ENCODE measurements around the gene ZNF185. TPM values are rescaled to one million over a fixed set of nuclear protein-coding genes. Genes with fewer than 3 reads are reported as not detected.
"Not testable (repeated sequence)": the region's sequence is repeated elsewhere in the genome, so short reads cannot be mapped to it uniquely, and the experiment has no call there.

The ZNF185 gene
- total RNA-seq, 2 donors from 2014 or later = 8.1 to 8.5 TPM

- TF ChIP-seq CTCF (IDR thresholded peaks at IDR 0.05) = no peak
- Histone ChIP-seq H3K4me3 (no peak overlapping the region), H3K27ac (no peak overlapping the region), H3K4me1 (ENCODE audit: control insufficient read depth in 1 of 2, low read depth in 2 of 2) (peaks cover 0 to 18% of the 10 kb centered on the region in 2 donors), H3K36me3 (no peaks in the 10 kb centered on the region), H3K9me3 (no peaks in the 10 kb centered on the region), H3K27me3 (replicated peaks; ENCODE audit: insufficient read depth) (no peaks in the 10 kb centered on the region)
- DNase-seq (ENCODE audit: low spot score) (no peak), ATAC-seq (ENCODE audit: insufficient number of reproducible peaks, low FRiP score, low read depth) (no peak)
Observed at GRCh38 chrX:152905081-152905420, 7.2 kb downstream of the ZNF185 start.

GRCh38 chrX:152907084-152907651, 9.3 kb downstream of the ZNF185 start:
- Histone ChIP-seq H3K36me3 (no peaks in the 10 kb centered on the region), H3K4me3 (no peak overlapping the region), H3K27ac (no peak overlapping the region), H3K27me3 (replicated peaks; ENCODE audit: insufficient read depth) (no peaks in the 10 kb centered on the region), H3K4me1 (ENCODE audit: control insufficient read depth in 1 of 2, low read depth in 2 of 2) (peaks cover 0 to 6% of the 10 kb centered on the region in 2 donors), H3K9me3 (no peaks in the 10 kb centered on the region)
- TF ChIP-seq CTCF (IDR thresholded peaks at IDR 0.05) = no peak
- no peak for ATAC-seq (ENCODE audit: insufficient number of reproducible peaks, low FRiP score, low read depth)
- no peak for DNase-seq (ENCODE audit: low spot score)

- H3K9me3 ChIP-seq = no peaks in the 10 kb centered on the region
- TF ChIP-seq CTCF (IDR thresholded peaks at IDR 0.05) = no peak
- H3K4me3 ChIP-seq = no peak overlapping the region
- DNase-seq (ENCODE audit: low spot score) (no peak), ATAC-seq (ENCODE audit: insufficient number of reproducible peaks, low FRiP score, low read depth) (no peak)
- no peaks in the 10 kb centered on the region for H3K27me3 ChIP-seq (replicated peaks; ENCODE audit: insufficient read depth)
- no peaks in the 10 kb centered on the region for H3K36me3 ChIP-seq
- H3K4me1 ChIP-seq (ENCODE audit: control insufficient read depth in 1 of 2, low read depth in 2 of 2) = no peaks in the 10 kb centered on the region
- no peak overlapping the region for H3K27ac ChIP-seq
Observed at GRCh38 chrX:152908486-152908885, 10.6 kb downstream of the ZNF185 start.

GRCh38 chrX:152910018-152910417, 12.2 kb downstream of the ZNF185 start:
- H3K36me3 ChIP-seq; DNase-seq (ENCODE audit: low spot score); H3K4me1 ChIP-seq (ENCODE audit: control insufficient read depth in 1 of 2, low read depth in 2 of 2); H3K27me3 ChIP-seq (replicated peaks; ENCODE audit: insufficient read depth); ATAC-seq (ENCODE audit: insufficient number of reproducible peaks, low FRiP score, low read depth); H3K4me3 ChIP-seq; H3K9me3 ChIP-seq; H3K27ac ChIP-seq: not testable (repeated sequence)

GRCh38 chrX:152912106-152912505, 14.2 kb downstream of the ZNF185 start:
- Histone ChIP-seq H3K27ac (no peak overlapping the region), H3K27me3 (replicated peaks; ENCODE audit: insufficient read depth) (no peaks in the 10 kb centered on the region), H3K9me3 (no peaks in the 10 kb centered on the region), H3K4me1 (ENCODE audit: control insufficient read depth in 1 of 2, low read depth in 2 of 2) (no peaks in the 10 kb centered on the region), H3K4me3 (no peak overlapping the region), H3K36me3 (no peaks in the 10 kb centered on the region)
- TF ChIP-seq CTCF (IDR thresholded peaks at IDR 0.05) = no peak
- no peak for DNase-seq (ENCODE audit: low spot score)
- ATAC-seq (ENCODE audit: insufficient number of reproducible peaks, low FRiP score, low read depth) = no peak

- no peak for TF ChIP-seq CTCF (IDR thresholded peaks at IDR 0.05)
- Histone ChIP-seq H3K4me1 (ENCODE audit: control insufficient read depth in 1 of 2, low read depth in 2 of 2) (no peaks in the 10 kb centered on the region), H3K27me3 (replicated peaks; ENCODE audit: insufficient read depth) (no peaks in the 10 kb centered on the region), H3K36me3 (no peaks in the 10 kb centered on the region), H3K4me3 (no peak overlapping the region), H3K9me3 (no peaks in the 10 kb centered on the region), H3K27ac (no peak overlapping the region)
- ATAC-seq (ENCODE audit: insufficient number of reproducible peaks, low FRiP score, low read depth) (no peak), DNase-seq (ENCODE audit: low spot score) (no peak)
Observed at GRCh38 chrX:152912641-152913040, 14.8 kb downstream of the ZNF185 start.

Data from thoracic aorta (tissue), 2 donors.